ENCODE measurements around the gene CSMD2. TPM values are rescaled to one million over a fixed set of nuclear protein-coding genes. Genes with fewer than 3 reads are reported as not detected.

The CSMD2 gene
- polyA plus RNA-seq, 1 experiment: 1.8 TPM

GRCh38 chr1:33745942-33746341 lies 419.1 kb downstream of the CSMD2 start:
- DNase-seq (ENCODE audit: low read depth): no peak
- Histone ChIP-seq H3K36me3 (ENCODE audit: control insufficient read depth, insufficient read depth, low read length) (no peaks in the 10 kb centered on the region), H3K27me3 (ENCODE audit: control insufficient read depth, insufficient read depth, low read length) (no peaks in the 10 kb centered on the region), H3K4me3 (ENCODE audit: low read depth, low read length) (no peak overlapping the region)
- ChIA-PET POLR2A (no interaction called here), CTCF (interaction anchor here (0.6 to 1.2 kb wide), 2 partner anchors 10 to 268 kb away, joined by 3 to 4 read pairs; no protein-coding TSS in a partner anchor)
- TF ChIP-seq CTCF (IDR thresholded peaks at IDR 0.05; ENCODE audit: insufficient read depth, low read depth, low read length): no peak

GRCh38 chr1:33743221-33743998 lies 421.6 kb downstream of the CSMD2 start:
- POLR2A ChIA-PET: no interaction called here
- no peak for DNase-seq (ENCODE audit: low read depth)
- no peak for TF ChIP-seq CTCF (IDR thresholded peaks at IDR 0.05; ENCODE audit: insufficient read depth, low read depth, low read length)
- Histone ChIP-seq H3K27me3 (ENCODE audit: control insufficient read depth, insufficient read depth, low read length) (no peaks in the 10 kb centered on the region), H3K36me3 (ENCODE audit: control insufficient read depth, insufficient read depth, low read length) (no peaks in the 10 kb centered on the region), H3K4me3 (ENCODE audit: low read depth, low read length) (no peak overlapping the region)
- CTCF ChIA-PET: interaction anchor here (1.0 to 2.5 kb wide), 2 partner anchors 11 to 420 kb away, joined by 3 to 8 read pairs; no protein-coding TSS in a partner anchor

- CTCF ChIA-PET: no interaction called here
- Histone ChIP-seq H3K36me3 (ENCODE audit: control insufficient read depth, insufficient read depth, low read length) (no peaks in the 10 kb centered on the region), H3K4me3 (ENCODE audit: low read depth, low read length) (no peak overlapping the region), H3K27me3 (ENCODE audit: control insufficient read depth, insufficient read depth, low read length) (no peaks in the 10 kb centered on the region)
- TF ChIP-seq CTCF (IDR thresholded peaks at IDR 0.05; ENCODE audit: insufficient read depth, low read depth, low read length): no peak
- DNase-seq (ENCODE audit: low read depth): no peak
- POLR2A ChIA-PET: no interaction called here
Observed at GRCh38 chr1:33742663-33743062, 422.4 kb downstream of the CSMD2 start.

- CTCF ChIA-PET: no interaction called here
- H3K4me3 ChIP-seq (ENCODE audit: low read depth, low read length): no peak overlapping the region
- H3K27me3 ChIP-seq (ENCODE audit: control insufficient read depth, insufficient read depth, low read length): no peaks in the 10 kb centered on the region
- DNase-seq (ENCODE audit: low read depth): no peak
- no peaks in the 10 kb centered on the region for H3K36me3 ChIP-seq (ENCODE audit: control insufficient read depth, insufficient read depth, low read length)
- POLR2A ChIA-PET: no interaction called here
- no peak for TF ChIP-seq CTCF (IDR thresholded peaks at IDR 0.05; ENCODE audit: insufficient read depth, low read depth, low read length)
Observed at GRCh38 chr1:33741749-33742148, 423.3 kb downstream of the CSMD2 start.

- DNase-seq (ENCODE audit: low read depth): no peak
- ChIA-PET POLR2A (no interaction called here), CTCF (interaction anchor here (1.1 to 1.7 kb wide), 2 partner anchors 274 to 423 kb away, joined by 3 to 7 read pairs; no protein-coding TSS in a partner anchor)
- Histone ChIP-seq H3K27me3 (ENCODE audit: control insufficient read depth, insufficient read depth, low read length) (no peaks in the 10 kb centered on the region), H3K4me3 (ENCODE audit: low read depth, low read length) (no peak overlapping the region), H3K36me3 (ENCODE audit: control insufficient read depth, insufficient read depth, low read length) (no peaks in the 10 kb centered on the region)
- TF ChIP-seq CTCF (IDR thresholded peaks at IDR 0.05; ENCODE audit: insufficient read depth, low read depth, low read length): 0 out of 2 replicates have a peak, but pooled peaks have one; percentile 7
Observed at GRCh38 chr1:33740040-33740744, 424.8 kb downstream of the CSMD2 start.

Measured in BJ (cell line).